HL-60 (cell line): Measurements from ENCODE around the gene AASS.

Source experiments
- DNase-seq, 2 experiments: peaks; one replicate each; pipeline ENCODE4 v3.0.0-alpha.2; 2010 to 2020; ENCODE audit warnings: low read depth in 1 of 2, low spot score in 1 of 2
- H3K27ac ChIP-seq: fragments of 250-450 bp; sonication (Bioruptor Pico); replicated peaks from 2 replicates; pipeline ENCODE4 v1.5.1; 2020; ENCODE audit warnings: mild to moderate bottlenecking, moderate library complexity
- H3K27me3 ChIP-seq: fragments of 250-450 bp; sonication (Bioruptor Pico); 2 replicates; pipeline ENCODE4 v1.5.1; 2021; ENCODE audit warnings: mild to moderate bottlenecking, moderate library complexity; ENCODE audit not compliant: insufficient read depth, poor library complexity, severe bottlenecking
- H3K4me3 ChIP-seq: replicated peaks from 2 replicates; pipeline ENCODE4 v1.5.1; 2011; ENCODE audit warnings: mild to moderate bottlenecking, control low read depth, low read length; ENCODE audit not compliant: insufficient read depth
- CTCF ChIP-seq: IDR thresholded peaks from one replicate; pipeline ENCODE4 v1.5.1; 2011; ENCODE audit warnings: low read length, control low read depth, inconsistent platforms; ENCODE audit not compliant: insufficient read depth
- GABPA ChIP-seq: IDR thresholded peaks from 2 replicates; pipeline ENCODE4 v1.6.1; 2012; ENCODE audit warnings: low read depth
- POLR2AphosphoS5 ChIP-seq: IDR thresholded peaks from 2 replicates; pipeline ENCODE4 v1.6.1; 2012; ENCODE audit warnings: low read depth
- REST ChIP-seq: IDR thresholded peaks from 2 replicates; pipeline ENCODE4 v1.6.1; 2012; ENCODE audit warnings: low read depth; ENCODE audit not compliant: insufficient replicate concordance
- SPI1 ChIP-seq: IDR thresholded peaks from 2 replicates; pipeline ENCODE4 v1.6.1; 2012; ENCODE audit warnings: low read depth, mild to moderate bottlenecking, borderline replicate concordance

Gene AASS

GRCh38 chr7:122132341-122132740 is 11.7 kb downstream of the AASS start:
- TF ChIP-seq GABPA, result no peak
- TF ChIP-seq SPI1, result no peak
- no peak for TF ChIP-seq CTCF
- TF ChIP-seq POLR2AphosphoS5, result no peak
- no peak for TF ChIP-seq REST
- no peak for DNase-seq
- no peak overlapping the region for H3K27ac ChIP-seq
- peaks cover 1% of the 10 kb centered on the region for H3K27me3 ChIP-seq
- no peak overlapping the region for H3K4me3 ChIP-seq

GRCh38 chr7:122123746-122124145 is 20.3 kb downstream of the AASS start:
- no peak for DNase-seq
- Histone ChIP-seq H3K27ac (no peak overlapping the region), H3K4me3 (no peak overlapping the region), H3K27me3 (no peaks in the 10 kb centered on the region)
- TF ChIP-seq REST (no peak), POLR2AphosphoS5 (no peak), SPI1 (no peak), GABPA (no peak), CTCF (no peak)

GRCh38 chr7:122118757-122119156 is 25.3 kb downstream of the AASS start:
- H3K27ac ChIP-seq, result no peak overlapping the region
- H3K27me3 ChIP-seq, result no peaks in the 10 kb centered on the region
- no peak for DNase-seq
- TF ChIP-seq SPI1, result no peak
- no peak for TF ChIP-seq CTCF
- no peak for TF ChIP-seq REST
- no peak for TF ChIP-seq GABPA
- no peak for TF ChIP-seq POLR2AphosphoS5
- no peak overlapping the region for H3K4me3 ChIP-seq
